K562 (cell line): ENCODE results near the gene MPDZ. TPM values are rescaled to one million over a fixed set of nuclear protein-coding genes. Genes with fewer than 3 reads are reported as not detected.

ENCODE experiments used
- CXXC5 ChIP-seq: fragments of 250-450 bp; sonication (Bioruptor Pico); IDR thresholded peaks from 2 replicates; pipeline ENCODE4 v1.8.0; 2022; ENCODE audit warnings: inconsistent platforms, mild to moderate bottlenecking, moderate library complexity
- DEAF1 ChIP-seq: fragments of 450-650 bp; formaldehyde crosslinking; IDR thresholded peaks from 2 replicates; pipeline ENCODE4 v1.4.0; 2020; ENCODE audit warnings: mild to moderate bottlenecking, moderate library complexity
- FOXJ3 ChIP-seq: sonication (generic); formaldehyde crosslinking; IDR thresholded peaks from 2 replicates; pipeline ENCODE4 v1.4.0; 2020; ENCODE audit warnings: mild to moderate bottlenecking, missing genetic modification reagents
- HDAC2 ChIP-seq: fragments of 450-650 bp; IDR thresholded peaks from 2 replicates; pipeline ENCODE4 v1.6.1; 2016; ENCODE audit warnings: mild to moderate bottlenecking
- LARP7 ChIP-seq: fragments of 450-650 bp; IDR thresholded peaks from 2 replicates; pipeline ENCODE4 v1.6.1; 2016
- MCM3 ChIP-seq: fragments of 450-650 bp; IDR thresholded peaks from 2 replicates; pipeline ENCODE4 v1.6.1; 2016
- NFIC ChIP-seq: fragments of 450-650 bp; IDR thresholded peaks from 2 replicates; pipeline ENCODE4 v1.6.1; 2017; ENCODE audit warnings: mild to moderate bottlenecking, inconsistent platforms
- PATZ1 ChIP-seq: fragments of 250-450 bp; sonication (Bioruptor Pico); IDR thresholded peaks from 2 replicates; pipeline ENCODE4 v1.5.0; 2020; ENCODE audit warnings: mild to moderate bottlenecking, borderline replicate concordance
- PHTF2 ChIP-seq: fragments of 250-450 bp; sonication (Bioruptor Pico); IDR thresholded peaks from 2 replicates; pipeline ENCODE4 v1.5.0; 2021; ENCODE audit warnings: mild to moderate bottlenecking
- PRPF4 ChIP-seq: fragments of 200-400 bp; formaldehyde crosslinking; IDR thresholded peaks from one replicate; pipeline ENCODE4 v1.6.1; 2017; ENCODE audit warnings: low read length, low read depth, mild to moderate bottlenecking; ENCODE audit not compliant: insufficient read depth, poor library complexity, severe bottlenecking
- RBFOX2 ChIP-seq: fragments of 200-400 bp; formaldehyde crosslinking; IDR thresholded peaks from 2 replicates; pipeline ENCODE4 v1.6.1; 2017; ENCODE audit warnings: low read depth, mild to moderate bottlenecking, low read length, moderate library complexity
- SETDB1 ChIP-seq: IDR thresholded peaks from one replicate; pipeline ENCODE4 v1.6.1; 2012; ENCODE audit warnings: low read length, control low read depth, inconsistent platforms
- SP2 ChIP-seq: IDR thresholded peaks from 2 replicates; pipeline ENCODE4 v1.6.1; 2011; ENCODE audit warnings: mild to moderate bottlenecking, low read depth, low read length, moderate library complexity; ENCODE audit not compliant: poor library complexity, severe bottlenecking; ENCODE audit errors: extremely low read depth
- SRSF1 ChIP-seq: fragments of 200-400 bp; formaldehyde crosslinking; IDR thresholded peaks from 2 replicates; pipeline ENCODE4 v1.6.1; 2017; ENCODE audit warnings: mild to moderate bottlenecking, low read depth, low read length, moderate library complexity
- TGIF2 ChIP-seq: sonication (generic); formaldehyde crosslinking; IDR thresholded peaks from 2 replicates; pipeline ENCODE4 v1.8.1; 2022; ENCODE audit warnings: mild to moderate bottlenecking, missing genetic modification reagents, moderate library complexity
- THAP12 ChIP-seq: fragments of 250-450 bp; sonication (Bioruptor Pico); IDR thresholded peaks from 2 replicates; pipeline ENCODE4 v1.9.0; 2021; ENCODE audit warnings: mild to moderate bottlenecking, inconsistent platforms
- YBX1 ChIP-seq: fragments of 450-650 bp; IDR thresholded peaks from 2 replicates; pipeline ENCODE4 v1.7.1; 2016; ENCODE audit warnings: mild to moderate bottlenecking
- ZNF398 ChIP-seq: fragments of 250-450 bp; sonication (Bioruptor Pico); IDR thresholded peaks from 2 replicates; pipeline ENCODE4 v1.8.0; 2021; ENCODE audit warnings: moderate library complexity, mild to moderate bottlenecking, inconsistent platforms
- ZNF696 ChIP-seq: fragments of 250-450 bp; sonication (Bioruptor Pico); conservative IDR thresholded peaks from 2 replicates; pipeline ENCODE4 v1.4.0; 2020; ENCODE audit warnings: mild to moderate bottlenecking, moderate library complexity
- polyA plus RNA-seq, 8 experiments: library from polyadenylated mRNA; depleted of rRNA in 4 of 8; stranded (reverse) in 5 of 8; unstranded in 3 of 8; fragments of >200 nt; fragmentation: Nextera tagmentation in 2 of 8; fragmentation: Illumina TruSeq in 1 of 8; extraction: Ambion mirVana in 2 of 8; extraction: Trizol in 1 of 8; gene quantifications; 2 replicates each; pipeline versions ENCODE4 v1.2.1 to v1.2.3, GENCODE V29; 2011 to 2014; ENCODE audit warnings: inconsistent platforms in 1 of 8, missing spikeins in 1 of 8
- total RNA-seq, 7 experiments: library from RNA; depleted of rRNA in 6 of 7; stranded (reverse); fragments of >200 nt in 6 of 7; fragmentation: Illumina TruSeq in 2 of 7; extraction: Trizol in 2 of 7; gene quantifications; 2 replicates each; pipeline versions ENCODE4 v1.2.1 to v1.2.3, GENCODE V29; 2011 to 2021; ENCODE audit warnings: low replicate concordance in 1 of 7

Gene MPDZ
- total and polyA plus RNA-seq, 9 of the 15 experiments (the other 6 are each of a cell fraction or from before 2014, with no cell fraction given): 3.9 to 13.2 (median 5.7) TPM

GRCh38 chr9:13279284-13280141 lies at the start of gene MPDZ (continued):
- no peak for TF ChIP-seq ZNF398
- TF ChIP-seq PHTF2 (CRISPR knock-in tag): no peak
- peak; percentile 51; the same call in 1 of the 2 replicates for TF ChIP-seq RBFOX2
- TF ChIP-seq SP2: no peak
- no peak for TF ChIP-seq LARP7
- TF ChIP-seq NFIC: peak; percentile 73
- no peak for TF ChIP-seq YBX1
- 0 out of 2 replicates have a peak, but pooled peaks have one; percentile 18 for TF ChIP-seq THAP12 (CRISPR knock-in tag)
- peak; percentile 74 for TF ChIP-seq CXXC5 (CRISPR knock-in tag)
- no peak for TF ChIP-seq MCM3
- no peak for TF ChIP-seq SETDB1
- TF ChIP-seq FOXJ3 (CRISPR knock-in tag): no peak
- no peak for TF ChIP-seq ZNF696 (CRISPR knock-in tag)
- TF ChIP-seq TGIF2 (CRISPR knock-in tag): no peak
- no peak for TF ChIP-seq HDAC2
- no peak for TF ChIP-seq PRPF4
- no peak for TF ChIP-seq DEAF1 (CRISPR knock-in tag)
- TF ChIP-seq PATZ1 (CRISPR knock-in tag): no peak
- no peak for TF ChIP-seq SRSF1
